Activated CD4-positive, alpha-beta T cell treated with anti-CD3 and anti-CD28 coated beads, Interleukin-2, Interleukin-6, amounts not matched to agents 100 ng/mL and 50 ng/mL, durations not matched to agents 16 hours and 8 hours (primary cell): ENCODE results near the gene P2RY14.
"Not testable (repeated sequence)": the region's sequence is repeated elsewhere in the genome, so short reads cannot be mapped to it uniquely, and the experiment has no call there.

ENCODE experiments used
- DNase-seq: peaks from one replicate; pipeline ENCODE4 v3.0.0-alpha.2; 2020

The P2RY14 gene

GRCh38 chr3:151256749-151257148 is 21.6 kb downstream of the P2RY14 start:
- DNase-seq: no peak

GRCh38 chr3:151248772-151249337 is 29.5 kb downstream of the P2RY14 start:
- no peak for DNase-seq

- not testable (repeated sequence) for DNase-seq
Observed at GRCh38 chr3:151242006-151242405, 36.3 kb downstream of the P2RY14 start.

- DNase-seq: no peak
Observed at GRCh38 chr3:151236736-151237135, 41.6 kb downstream of the P2RY14 start.

- DNase-seq: no peak
Observed at GRCh38 chr3:151236316-151236715, 42.0 kb downstream of the P2RY14 start.

DNA sequence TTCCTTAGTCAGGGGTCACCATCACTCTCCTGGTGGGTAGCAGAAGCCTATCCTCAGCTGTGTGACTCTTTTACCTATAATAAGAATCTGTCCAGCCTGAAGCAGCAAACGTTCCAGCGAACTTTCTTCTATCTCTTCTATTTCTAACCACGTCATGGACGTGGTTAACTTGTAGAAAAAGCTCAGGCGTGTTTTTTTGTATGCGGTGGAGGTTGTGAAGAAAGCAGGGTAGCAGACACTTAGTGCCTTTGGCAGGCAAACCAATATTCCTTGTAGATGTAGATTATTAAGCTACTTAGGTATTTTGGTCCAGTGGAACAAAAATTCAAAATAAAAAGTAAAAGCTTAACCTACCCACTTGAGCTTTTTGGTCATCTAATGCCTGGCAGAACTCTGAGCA is 43.5 kb downstream of the P2RY14 start:
- DNase-seq: no peak

- DNase-seq: no peak
Observed at GRCh38 chr3:151232991-151233390, 45.4 kb downstream of the P2RY14 start.

DNA sequence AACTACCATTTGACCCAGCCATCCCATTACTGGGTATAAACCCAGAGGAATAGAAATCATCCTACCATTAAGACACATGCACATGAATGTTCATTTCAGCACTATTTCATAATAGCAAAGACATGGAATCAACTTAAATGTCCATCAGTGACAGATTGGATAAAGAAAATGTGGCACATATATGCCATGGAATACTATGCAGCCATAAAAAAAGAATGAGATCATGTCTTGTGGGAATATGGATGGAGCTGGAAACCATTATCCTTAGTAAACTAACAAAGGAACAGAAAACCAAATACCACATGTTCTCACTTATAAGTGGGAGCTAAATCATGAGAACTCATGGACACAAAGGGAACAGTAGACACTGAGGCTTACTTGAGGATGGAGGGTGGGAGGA is 45.9 kb downstream of the P2RY14 start:
- DNase-seq: not testable (repeated sequence)

GRCh38 chr3:151230646-151231045 is 47.7 kb downstream of the P2RY14 start:
- DNase-seq: peak; percentile 43

DNA sequence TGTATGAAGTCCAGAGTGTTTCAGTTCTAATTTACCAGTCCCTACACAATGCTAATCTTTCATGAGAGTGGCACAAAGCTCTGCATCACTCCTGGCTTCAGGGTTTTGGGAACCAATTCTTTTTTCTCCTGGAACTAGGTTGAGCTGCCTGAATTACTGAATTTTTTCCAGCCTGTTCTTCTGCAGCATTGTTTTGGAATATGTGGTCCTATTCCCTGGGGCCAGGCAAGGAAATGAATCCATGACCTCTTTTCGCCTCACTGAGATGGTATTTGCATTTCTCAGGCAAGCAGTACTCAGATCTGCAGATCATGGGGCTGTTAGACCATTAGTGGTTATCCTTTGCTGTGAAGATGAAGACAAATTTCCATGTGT is 49.7 kb downstream of the P2RY14 start:
- no peak for DNase-seq

DNA sequence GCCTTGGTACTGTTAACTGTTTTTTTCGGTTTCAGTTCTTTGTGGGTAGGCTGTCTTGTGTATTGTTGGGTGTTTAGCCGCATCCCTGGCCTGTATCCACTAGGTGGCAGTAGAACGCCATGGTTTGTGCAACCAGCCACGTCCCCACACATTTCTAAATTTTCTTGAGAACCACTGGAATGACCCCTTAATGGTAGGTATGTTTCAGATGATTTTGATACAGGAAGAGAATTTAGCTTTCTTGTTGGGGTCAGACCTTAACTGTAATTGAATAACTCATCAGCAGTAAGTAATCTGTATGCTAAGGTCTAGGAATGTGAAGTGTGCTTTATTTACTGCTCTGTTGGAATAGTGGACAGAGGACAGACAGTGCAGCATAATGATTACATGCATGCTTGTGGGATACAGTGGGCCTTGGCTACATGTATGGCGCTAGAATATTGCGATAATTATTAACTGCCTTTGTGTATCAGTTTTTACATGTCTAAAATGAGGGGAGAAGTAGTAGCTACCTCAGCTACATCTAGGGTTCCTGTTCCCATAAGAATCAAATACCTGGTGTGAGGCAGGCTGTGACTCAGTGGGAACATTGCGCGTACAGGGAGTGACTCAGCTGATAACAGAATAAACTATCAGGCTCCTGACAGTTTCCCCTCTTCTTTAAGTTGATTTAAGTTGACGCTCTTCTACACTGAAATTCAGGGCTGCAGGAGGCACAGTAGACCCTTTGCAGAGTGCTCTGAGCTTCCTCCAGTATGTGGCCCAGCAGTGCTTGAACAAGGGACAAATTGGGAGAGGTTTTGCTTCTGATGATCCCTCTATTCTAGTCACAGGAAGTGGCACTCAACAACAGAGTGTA is 50.3 kb downstream of the P2RY14 start:
- peak; percentile 92 for DNase-seq

DNA sequence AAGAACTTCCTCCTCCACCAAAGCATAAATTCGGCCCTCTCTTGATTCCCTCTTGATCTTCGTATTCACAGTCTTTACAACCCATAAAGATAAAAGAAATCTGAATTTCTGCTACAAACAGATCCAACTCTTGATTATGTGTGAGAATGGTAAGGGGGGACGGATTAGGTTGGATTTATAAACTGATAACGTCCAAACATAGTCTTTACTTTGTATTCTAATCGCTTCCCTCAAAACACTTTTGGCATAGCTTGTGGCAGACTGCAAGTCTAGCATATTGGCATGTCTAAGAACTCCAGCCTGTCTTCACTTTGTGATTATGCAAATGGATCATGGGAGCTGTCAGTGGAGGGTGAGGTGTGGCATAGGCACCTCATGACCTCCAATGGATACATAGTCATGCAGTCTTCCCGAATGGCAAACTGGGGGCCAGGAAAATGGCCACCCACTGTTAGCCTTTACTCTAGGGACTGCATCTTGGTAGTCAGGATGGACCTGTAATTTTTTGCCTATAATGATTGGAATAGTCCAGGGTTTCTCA is 51.0 kb downstream of the P2RY14 start:
- no peak for DNase-seq

GRCh38 chr3:151226825-151227224 is 51.5 kb downstream of the P2RY14 start:
- DNase-seq: no peak

DNA sequence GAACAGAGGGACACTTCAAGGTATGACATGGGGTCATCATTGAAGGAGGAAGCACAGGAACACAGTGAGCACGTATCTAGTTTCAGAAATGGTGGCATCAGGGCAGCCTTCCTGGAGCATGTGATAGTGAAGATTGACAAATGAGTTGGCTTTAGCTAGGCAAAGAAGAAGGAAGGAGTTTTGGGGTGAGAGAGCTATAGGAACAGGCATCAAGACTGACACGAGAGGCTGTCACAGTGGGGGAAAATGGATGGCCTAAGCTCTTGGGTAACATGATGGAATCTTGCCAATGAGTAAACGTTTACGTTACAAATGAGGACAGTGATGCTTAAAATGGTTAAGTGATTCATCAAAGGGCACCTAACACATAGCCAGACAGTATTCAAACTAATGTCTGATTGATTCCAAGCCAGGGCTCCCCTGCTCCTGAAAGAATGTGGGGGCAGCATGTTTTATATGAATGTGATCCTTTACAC is 52.2 kb downstream of the P2RY14 start:
- no peak for DNase-seq

- DNase-seq: no peak
Observed at GRCh38 chr3:151225040-151225975, 53.0 kb downstream of the P2RY14 start.

GRCh38 chr3:151224268-151224866 is 54.0 kb downstream of the P2RY14 start:
- DNase-seq: no peak

DNA sequence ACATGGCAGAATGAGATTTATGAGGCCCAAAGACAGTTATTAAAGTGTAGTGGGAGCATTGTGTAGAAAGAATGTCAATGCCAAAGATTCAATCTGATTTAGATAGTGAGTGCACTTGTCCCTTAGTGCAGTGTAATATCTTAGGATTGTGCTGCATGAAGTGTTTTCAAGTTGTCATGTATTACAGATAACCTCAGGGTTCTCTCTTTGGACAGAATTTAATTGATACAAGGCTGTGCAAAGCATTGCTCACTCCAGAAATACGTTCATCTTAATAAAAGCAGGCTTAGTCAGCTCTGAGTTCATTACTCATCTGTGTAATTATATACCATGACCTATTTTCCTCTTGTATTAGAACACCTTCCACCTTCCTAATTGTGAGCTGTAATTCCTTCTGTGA is 59.3 kb downstream of the P2RY14 start:
- no peak for DNase-seq

- DNase-seq: no peak
Observed at GRCh38 chr3:151218136-151218535, 60.2 kb downstream of the P2RY14 start.

DNA sequence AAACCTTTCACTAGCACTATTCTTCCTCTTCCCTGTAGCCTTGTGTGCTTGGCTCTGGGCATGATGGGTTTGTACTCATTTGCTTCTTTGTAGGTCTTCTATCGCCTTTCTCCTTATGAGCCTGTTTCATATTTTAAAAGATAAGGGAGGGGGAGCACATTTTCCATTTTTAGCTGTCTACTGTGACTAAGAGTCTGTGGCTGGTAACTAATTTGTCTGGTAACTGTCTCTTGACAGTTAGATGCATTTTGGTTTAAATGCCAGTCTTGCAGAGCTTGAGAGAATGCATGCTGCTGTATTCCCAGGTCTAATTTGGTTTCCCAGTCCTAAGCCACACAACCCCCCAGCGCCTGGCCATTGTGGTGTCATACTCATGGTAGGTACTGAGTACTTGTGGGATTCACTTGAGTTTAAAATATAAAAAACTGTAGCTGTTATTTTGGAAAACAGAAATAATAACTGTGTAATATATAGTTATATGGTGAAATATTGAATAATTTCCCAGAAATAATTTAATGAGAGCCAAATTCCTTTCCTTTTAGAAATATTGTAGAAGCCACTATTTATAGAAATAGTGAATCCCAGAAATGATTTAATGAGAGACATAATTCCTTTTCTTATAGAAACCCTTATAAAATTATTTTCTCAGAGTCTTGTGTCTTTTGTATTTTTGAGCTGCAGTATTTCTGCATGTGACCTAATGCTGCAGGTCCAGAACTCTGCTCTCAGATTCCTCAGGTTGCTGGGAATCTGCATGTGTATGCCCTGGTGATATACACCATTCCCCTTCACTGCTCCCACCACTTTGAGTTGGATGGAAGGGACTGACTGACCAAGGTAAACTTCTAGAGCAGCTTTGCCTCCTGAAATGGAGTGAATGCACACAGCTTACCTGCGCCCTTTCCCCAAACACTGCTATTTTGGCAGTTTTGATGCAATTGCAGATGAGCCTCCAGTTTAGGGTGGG is 61.4 kb downstream of the P2RY14 start:
- no peak for DNase-seq

GRCh38 chr3:151214459-151214858 is 63.9 kb downstream of the P2RY14 start:
- DNase-seq: no peak

DNA sequence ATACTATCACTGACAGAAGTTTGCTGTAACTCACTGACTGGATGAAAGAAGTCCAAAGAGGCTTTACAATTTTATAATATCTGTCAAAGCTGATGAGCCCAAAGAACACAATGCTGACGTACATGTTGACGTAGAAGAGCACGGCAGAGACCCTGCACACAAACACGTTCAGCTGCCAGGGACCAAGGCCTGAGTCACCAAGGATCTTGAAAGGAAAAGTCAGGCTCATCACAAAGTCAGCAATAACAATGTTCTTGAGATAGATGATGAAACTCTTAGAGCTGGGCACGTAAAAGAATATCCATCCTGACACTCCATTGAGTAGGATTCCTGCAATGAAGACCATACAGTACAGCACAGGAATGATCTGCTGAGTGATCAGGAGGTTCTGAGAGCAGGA is 64.5 kb downstream of the P2RY14 start:
- no peak for DNase-seq
